Osteocyte (in vitro differentiated cells): ENCODE data around the gene FOXI1. TPM values are rescaled to one million over a fixed set of nuclear protein-coding genes. Genes with fewer than 3 reads are reported as not detected.
A peak's percentile ranks its signal among the peaks of the same experiment; 100 is the strongest.

Source experiments
- DNase-seq: peaks from one replicate; pipeline ENCODE4 v3.0.0; 2021; ENCODE audit warnings: mixed read lengths; ENCODE audit not compliant: unreplicated experiment; ENCODE audit errors: extremely low spot score
- H3K27ac Mint-ChIP-seq: one replicate; pipeline ENCODE4 v1.8.0; 2021; ENCODE audit warnings: mild to moderate bottlenecking, mixed read lengths; ENCODE audit not compliant: unreplicated experiment
- H3K27me3 Mint-ChIP-seq: one replicate; pipeline ENCODE4 v1.8.0; 2021; ENCODE audit warnings: mixed read lengths; ENCODE audit not compliant: unreplicated experiment
- H3K36me3 Mint-ChIP-seq: one replicate; pipeline ENCODE4 v1.8.0; 2021; ENCODE audit warnings: mixed read lengths; ENCODE audit not compliant: unreplicated experiment
- H3K4me1 Mint-ChIP-seq: one replicate; pipeline ENCODE4 v1.8.0; 2021; ENCODE audit warnings: mixed read lengths; ENCODE audit not compliant: unreplicated experiment
- H3K4me3 Mint-ChIP-seq: one replicate; pipeline ENCODE4 v1.8.0; 2021; ENCODE audit warnings: mild to moderate bottlenecking, moderate library complexity, mixed read lengths; ENCODE audit not compliant: unreplicated experiment
- H3K9me3 Mint-ChIP-seq: one replicate; pipeline ENCODE4 v1.8.0; 2021; ENCODE audit warnings: mixed read lengths; ENCODE audit not compliant: unreplicated experiment
- long read RNA-seq: library from polyadenylated mRNA; unstranded; transcript quantifications from one replicate; pipeline ENCODE4 v2.0.0, GENCODE V29; 2021
- total RNA-seq: library from RNA; stranded (reverse); gene quantifications from 2 replicates; pipeline ENCODE4 v1.2.1, GENCODE V29; 2021
- TF ChIP-seq, protein P1 (sequence below): fragments of 200-600 bp; sonication (generic); IDR thresholded peaks from 2 replicates; pipeline ENCODE4 v1.5.0; 2021; ENCODE audit warnings: antibody characterized with exemption, mild to moderate bottlenecking, moderate library complexity

The FOXI1 gene
- not detected in 2 replicates for total RNA-seq
- long read RNA-seq = 0 reads

DNA sequence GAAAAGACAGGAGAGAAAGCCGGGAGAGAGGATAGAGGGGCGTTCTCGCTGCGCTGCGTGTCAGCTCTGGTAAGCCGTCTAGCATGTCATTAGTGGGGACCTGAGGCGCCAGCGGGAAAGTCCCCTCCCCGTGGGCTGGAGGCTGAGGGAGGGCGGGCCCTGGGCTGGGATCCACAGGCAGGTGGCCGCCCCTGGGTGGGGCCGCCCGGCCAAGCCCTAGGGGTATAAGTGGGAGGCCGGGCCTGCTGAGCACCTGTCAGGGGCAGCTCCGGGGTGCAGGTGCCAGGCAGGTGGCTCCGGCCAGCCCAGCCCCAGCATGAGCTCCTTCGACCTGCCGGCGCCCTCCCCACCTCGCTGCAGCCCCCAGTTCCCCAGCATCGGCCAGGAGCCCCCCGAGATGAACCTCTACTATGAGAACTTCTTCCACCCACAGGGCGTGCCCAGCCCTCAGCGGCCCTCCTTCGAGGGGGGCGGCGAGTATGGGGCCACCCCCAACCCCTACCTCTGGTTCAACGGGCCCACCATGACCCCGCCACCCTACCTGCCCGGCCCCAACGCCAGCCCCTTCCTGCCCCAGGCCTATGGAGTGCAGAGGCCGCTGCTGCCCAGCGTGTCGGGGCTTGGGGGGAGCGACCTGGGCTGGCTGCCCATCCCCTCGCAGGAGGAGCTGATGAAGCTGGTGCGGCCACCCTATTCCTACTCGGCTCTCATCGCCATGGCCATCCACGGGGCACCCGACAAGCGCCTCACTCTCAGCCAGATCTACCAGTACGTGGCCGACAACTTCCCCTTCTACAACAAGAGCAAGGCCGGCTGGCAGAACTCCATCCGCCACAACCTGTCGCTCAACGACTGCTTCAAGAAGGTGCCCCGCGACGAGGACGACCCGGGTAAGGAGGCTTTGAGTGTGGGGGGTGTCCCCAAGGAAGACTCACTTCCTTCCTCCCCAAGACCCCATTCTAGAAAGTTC, at the start of gene FOXI1:
TSS of gene FOXI1 (plus strand) at position 256 of the 970 bp plus-strand sequence. CDS start at position 317, 61 bp downstream.
- Mint-ChIP-seq H3K27me3 (peaks cover 26% of the 10 kb centered on the region), H3K36me3 (no peaks in the 10 kb centered on the region), H3K9me3 (no peaks in the 10 kb centered on the region), H3K4me1 (peaks cover 3% of the 10 kb centered on the region), H3K4me3 (no peak within 1 kb of the TSS), H3K27ac (no peak within 1 kb of the TSS)
- DNase-seq = peak; percentile 81
- TF ChIP-seq, protein P1, sequence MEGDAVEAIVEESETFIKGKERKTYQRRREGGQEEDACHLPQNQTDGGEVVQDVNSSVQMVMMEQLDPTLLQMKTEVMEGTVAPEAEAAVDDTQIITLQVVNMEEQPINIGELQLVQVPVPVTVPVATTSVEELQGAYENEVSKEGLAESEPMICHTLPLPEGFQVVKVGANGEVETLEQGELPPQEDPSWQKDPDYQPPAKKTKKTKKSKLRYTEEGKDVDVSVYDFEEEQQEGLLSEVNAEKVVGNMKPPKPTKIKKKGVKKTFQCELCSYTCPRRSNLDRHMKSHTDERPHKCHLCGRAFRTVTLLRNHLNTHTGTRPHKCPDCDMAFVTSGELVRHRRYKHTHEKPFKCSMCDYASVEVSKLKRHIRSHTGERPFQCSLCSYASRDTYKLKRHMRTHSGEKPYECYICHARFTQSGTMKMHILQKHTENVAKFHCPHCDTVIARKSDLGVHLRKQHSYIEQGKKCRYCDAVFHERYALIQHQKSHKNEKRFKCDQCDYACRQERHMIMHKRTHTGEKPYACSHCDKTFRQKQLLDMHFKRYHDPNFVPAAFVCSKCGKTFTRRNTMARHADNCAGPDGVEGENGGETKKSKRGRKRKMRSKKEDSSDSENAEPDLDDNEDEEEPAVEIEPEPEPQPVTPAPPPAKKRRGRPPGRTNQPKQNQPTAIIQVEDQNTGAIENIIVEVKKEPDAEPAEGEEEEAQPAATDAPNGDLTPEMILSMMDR = no peak

DNA sequence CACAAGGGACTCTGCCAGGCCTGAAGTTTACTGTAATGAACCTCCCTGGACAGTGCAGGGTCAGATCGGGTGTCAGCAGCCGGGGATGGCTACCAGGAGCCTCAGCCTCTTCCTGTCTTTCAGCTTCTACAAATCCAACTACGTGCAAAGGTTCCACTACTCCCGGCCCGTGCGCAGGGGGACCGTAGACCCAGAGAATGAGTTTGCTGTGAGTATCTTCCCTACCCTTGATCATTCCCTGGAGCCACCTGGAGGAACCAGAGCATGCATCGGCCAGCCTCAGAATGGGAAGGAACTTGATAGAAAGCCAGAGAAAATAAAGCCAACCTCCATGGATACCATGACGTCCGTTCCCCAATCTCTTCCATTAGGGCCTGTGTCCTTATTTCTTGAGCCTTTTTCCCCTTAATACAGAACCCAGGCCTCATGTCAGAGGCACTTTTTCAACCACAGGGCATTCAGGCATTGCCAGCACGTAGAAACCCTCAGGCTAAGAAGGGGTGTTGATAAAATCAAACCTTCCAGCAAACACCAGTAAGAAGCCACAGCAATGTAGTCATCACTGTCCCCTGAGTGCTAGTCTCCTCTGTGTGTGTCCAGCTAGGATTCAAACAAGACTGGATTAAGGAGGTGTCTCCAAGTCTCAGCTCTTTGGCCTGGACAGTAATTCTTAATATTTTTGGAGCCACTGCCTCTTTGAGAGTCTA, 49.0 kb upstream of the FOXI1 start:
- no peak overlapping the region for H3K4me3 Mint-ChIP-seq
- no peak overlapping the region for H3K27ac Mint-ChIP-seq
- TF ChIP-seq, protein P1 = no peak
- no peak for DNase-seq
- no peaks in the 10 kb centered on the region for H3K4me1 Mint-ChIP-seq
- no peaks in the 10 kb centered on the region for H3K9me3 Mint-ChIP-seq
- no peaks in the 10 kb centered on the region for H3K27me3 Mint-ChIP-seq
- H3K36me3 Mint-ChIP-seq = no peaks in the 10 kb centered on the region

DNA sequence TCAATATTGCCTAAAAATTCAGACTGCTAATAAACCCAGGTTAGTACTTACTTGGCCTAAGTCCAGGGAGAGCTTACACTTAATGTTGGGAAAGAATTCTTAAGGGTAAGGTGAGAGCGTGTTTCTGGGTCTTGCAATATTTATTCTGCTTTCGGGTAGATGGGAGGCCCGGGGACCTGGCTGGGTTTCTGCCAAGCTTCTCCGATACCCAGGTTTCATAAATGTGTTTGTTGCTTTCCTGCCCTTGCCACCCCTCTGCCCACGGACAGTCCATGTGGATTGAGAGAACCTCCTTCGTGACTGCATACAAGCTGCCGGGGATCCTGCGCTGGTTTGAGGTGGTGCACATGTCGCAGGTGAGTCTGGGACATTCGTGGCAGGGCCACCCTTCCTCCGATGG, 48.4 kb upstream of the FOXI1 start:
- Mint-ChIP-seq H3K27ac (no peak overlapping the region), H3K4me3 (no peak overlapping the region), H3K27me3 (no peaks in the 10 kb centered on the region), H3K36me3 (no peaks in the 10 kb centered on the region), H3K9me3 (no peaks in the 10 kb centered on the region), H3K4me1 (no peaks in the 10 kb centered on the region)
- TF ChIP-seq, protein P1 = no peak
- DNase-seq = no peak

DNA sequence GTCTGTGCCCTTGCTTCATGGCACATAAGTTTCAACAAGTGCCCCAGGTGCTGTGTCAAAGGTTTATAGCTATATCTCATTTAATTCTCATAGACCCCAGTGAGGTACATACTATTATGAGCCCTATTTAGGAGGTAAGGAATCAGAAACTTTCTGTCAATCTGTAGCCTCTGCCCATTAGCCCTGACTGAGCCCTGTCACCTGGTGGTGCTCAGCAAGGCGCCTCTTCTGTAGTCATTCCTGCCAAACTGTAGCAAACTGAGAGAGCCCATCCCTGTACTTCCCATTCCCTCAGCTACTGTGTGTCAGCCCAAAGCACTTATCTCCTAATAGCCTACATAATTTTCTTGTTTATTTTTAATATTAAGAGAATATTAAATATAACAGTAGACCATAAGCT, 46.5 kb upstream of the FOXI1 start:
- Mint-ChIP-seq H3K36me3 (no peaks in the 10 kb centered on the region), H3K4me1 (no peaks in the 10 kb centered on the region), H3K27me3 (no peaks in the 10 kb centered on the region), H3K27ac (no peak overlapping the region), H3K4me3 (no peak overlapping the region), H3K9me3 (no peaks in the 10 kb centered on the region)
- TF ChIP-seq, protein P1 = no peak
- DNase-seq = no peak

DNA sequence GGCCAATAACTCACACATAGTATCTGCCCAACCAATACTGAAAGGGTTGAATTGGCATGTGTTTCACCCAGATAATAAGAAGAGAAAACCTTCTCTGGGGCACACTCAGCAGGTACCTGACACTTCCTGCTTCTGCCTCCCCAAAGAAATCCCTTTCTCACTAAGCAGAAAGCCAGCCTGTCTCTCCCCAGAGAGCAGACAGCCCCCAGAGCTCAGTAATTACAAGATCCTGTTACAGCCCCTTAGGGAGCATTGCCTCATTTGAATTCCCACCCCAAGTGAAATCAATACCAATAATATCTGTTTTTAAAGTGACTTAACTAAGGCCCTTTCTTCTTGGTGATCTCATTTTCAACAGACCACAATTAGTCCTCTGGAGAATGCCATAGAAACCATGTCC, 38.5 kb upstream of the FOXI1 start:
- no peaks in the 10 kb centered on the region for H3K27me3 Mint-ChIP-seq
- TF ChIP-seq, protein P1 = no peak
- no peaks in the 10 kb centered on the region for H3K4me1 Mint-ChIP-seq
- H3K9me3 Mint-ChIP-seq = no peaks in the 10 kb centered on the region
- H3K4me3 Mint-ChIP-seq = no peak overlapping the region
- H3K36me3 Mint-ChIP-seq = no peaks in the 10 kb centered on the region
- no peak overlapping the region for H3K27ac Mint-ChIP-seq
- no peak for DNase-seq
